Endometrial microvascular endothelial cells (primary cell): Measurements from ENCODE around the gene LGALS9. TPM values are rescaled to one million over a fixed set of nuclear protein-coding genes. Genes with fewer than 3 reads are reported as not detected.
"Not testable (repeated sequence)": the region's sequence is repeated elsewhere in the genome, so short reads cannot be mapped to it uniquely, and the experiment has no call there.

Experiments
- in situ Hi-C: cut with HindIII; loops from 2 replicates; pipeline ENCODE4 v1.10.0; 2017; ENCODE audit warnings: low sequenced_read_pairs, low pct_unique_long_range_greater_than_20kb; ENCODE audit errors: inconsistent ontology term
- total RNA-seq: library from RNA; depleted of rRNA; stranded (reverse); fragments of >200 nt; gene quantifications from one replicate; pipeline ENCODE4 v1.2.3, GENCODE V29; 2015; ENCODE audit errors: inconsistent ontology term

The LGALS9 gene
- total RNA-seq, 1 donor from 2014 or later = 99.8 TPM

DNA sequence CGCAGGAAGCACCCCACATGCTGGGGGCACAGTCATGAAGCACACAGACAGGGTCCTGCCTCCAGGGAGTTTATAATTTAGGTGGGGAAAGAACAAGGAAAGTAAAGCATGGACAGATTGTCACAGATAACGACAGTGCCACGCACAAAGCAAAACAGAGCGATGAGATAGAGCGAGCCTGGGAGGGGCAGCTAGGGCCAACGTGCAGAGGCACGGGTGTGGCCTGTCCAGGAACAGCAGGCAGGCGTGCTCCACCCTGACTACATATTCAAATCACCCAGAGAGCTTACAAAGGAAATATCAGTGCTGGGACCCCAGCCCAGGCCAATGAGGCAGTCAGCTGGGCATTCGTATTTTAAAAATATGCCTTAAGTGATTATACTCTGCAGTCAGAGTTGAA lies 16.8 kb downstream of the LGALS9 start:
- in situ Hi-C loops = no loop called here

DNA sequence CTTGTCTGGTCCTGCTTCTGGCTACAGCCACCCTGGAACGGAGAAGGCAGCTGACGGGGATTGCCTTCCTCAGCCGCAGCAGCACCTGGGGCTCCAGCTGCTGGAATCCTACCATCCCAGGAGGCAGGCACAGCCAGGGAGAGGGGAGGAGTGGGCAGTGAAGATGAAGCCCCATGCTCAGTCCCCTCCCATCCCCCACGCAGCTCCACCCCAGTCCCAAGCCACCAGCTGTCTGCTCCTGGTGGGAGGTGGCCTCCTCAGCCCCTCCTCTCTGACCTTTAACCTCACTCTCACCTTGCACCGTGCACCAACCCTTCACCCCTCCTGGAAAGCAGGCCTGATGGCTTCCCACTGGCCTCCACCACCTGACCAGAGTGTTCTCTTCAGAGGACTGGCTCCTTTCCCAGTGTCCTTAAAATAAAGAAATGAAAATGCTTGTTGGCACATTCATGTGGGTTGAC lies 18.2 kb downstream of the LGALS9 start:
- in situ Hi-C loops = not testable (repeated sequence)

DNA sequence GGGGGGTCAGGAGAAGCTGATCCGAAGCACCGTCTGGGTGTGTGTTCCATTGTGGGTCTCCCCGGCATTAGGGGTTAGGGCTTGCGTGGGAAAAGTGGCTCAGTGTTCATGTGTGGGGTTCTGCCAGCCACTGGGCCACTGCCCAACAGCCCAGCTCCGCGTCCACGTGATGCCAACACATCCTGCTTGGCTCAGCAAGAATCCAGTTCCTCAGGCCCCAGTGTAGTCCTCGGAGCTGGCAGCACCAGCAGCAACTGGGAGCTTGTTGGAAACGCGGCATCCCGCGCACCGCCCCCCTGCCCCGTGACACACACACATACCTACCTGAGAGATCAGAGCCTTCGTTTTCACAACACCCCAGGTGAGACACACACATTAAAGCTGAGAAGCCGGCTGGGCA lies 18.9 kb downstream of the LGALS9 start:
- in situ Hi-C loops = no loop called here

DNA sequence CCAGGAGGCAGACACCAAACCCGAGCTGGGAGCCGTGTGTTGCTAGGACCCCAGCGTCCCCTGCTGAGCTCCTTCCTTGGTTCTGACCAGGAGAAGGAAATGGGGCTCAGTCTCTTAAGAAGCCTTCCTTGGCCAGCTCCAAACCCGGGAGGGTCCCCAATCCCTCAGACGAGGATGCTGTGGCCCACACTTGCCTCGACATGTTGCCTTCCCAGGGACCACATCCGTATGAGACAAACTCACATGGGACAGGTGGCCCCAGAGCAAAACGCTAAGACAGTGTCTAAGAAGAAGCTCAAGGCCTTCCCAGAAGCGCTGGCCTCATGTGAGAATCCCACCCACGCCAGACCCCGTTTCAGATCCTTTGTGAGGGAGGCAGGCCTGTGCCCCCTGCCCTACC lies 19.8 kb downstream of the LGALS9 start:
- in situ Hi-C loops = no loop called here

DNA sequence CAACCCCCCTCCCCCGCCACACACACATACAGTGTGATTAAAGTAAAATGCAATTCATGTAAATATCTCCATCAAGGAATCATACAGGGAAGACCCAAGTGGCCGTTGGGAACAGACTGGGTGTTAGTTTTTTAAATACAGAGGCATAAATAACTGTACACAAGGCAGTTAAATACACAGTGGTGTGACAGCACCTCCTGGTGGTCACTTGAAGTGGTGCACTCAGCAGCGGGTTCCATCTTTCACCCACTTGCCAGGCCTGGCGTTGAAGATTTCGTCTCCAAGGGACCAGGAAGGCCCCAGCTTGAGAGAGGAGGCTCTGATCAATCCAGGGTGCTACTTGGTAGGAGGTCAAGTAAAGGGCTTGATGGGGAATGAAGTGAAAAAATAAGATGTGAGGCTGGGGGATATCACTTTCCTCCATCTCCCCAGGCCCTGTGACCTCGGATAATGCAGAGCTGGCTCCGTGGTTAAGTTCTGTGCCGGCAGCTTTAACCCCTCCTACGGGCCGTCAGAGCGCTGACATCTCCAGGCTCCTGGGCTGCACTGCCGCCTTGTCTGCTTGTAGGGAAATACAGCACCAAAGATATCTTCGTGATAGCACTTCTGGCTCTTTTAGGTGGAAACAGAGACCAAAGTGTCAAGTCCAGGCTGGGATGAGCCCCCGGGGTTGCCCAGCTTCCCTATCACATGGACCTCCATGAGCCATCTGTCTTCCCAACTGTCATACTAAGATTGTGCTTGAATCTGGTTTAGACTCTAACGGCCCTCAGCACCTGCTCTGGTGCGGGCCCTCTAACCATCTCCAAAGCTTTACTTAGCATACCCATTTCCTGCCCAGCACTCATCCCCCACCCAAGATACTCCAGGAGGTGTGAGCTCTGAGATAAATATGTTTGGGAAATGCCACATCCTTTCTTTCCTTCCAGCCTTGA lies 20.7 kb downstream of the LGALS9 start:
- in situ Hi-C loops = no loop called here

DNA sequence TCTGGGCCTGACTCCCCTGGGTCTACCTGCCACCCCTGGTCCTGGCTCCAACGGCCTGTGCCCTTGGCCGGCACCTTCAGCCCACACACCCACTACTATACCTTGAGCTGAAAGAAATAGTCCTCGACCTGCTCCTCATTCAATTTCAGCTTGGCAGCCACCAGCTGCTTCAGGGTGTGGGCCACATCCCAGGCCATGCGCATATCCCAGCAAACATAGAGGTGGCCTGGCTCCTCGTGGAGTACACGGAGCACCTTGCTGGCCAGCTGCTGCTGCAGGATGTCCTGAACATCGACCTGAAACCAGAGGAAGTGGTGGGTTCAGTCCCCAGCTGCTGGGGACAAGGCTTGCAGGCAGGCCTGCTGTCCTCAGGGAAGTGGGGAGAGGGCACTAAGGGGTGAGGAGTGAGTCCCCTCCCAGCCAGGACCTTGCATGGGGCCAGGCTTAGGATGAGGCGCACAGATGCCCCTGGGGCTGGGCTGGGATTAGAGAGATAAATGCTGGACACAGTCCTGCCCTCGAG lies 22.5 kb downstream of the LGALS9 start:
- in situ Hi-C loops = not testable (repeated sequence)

DNA sequence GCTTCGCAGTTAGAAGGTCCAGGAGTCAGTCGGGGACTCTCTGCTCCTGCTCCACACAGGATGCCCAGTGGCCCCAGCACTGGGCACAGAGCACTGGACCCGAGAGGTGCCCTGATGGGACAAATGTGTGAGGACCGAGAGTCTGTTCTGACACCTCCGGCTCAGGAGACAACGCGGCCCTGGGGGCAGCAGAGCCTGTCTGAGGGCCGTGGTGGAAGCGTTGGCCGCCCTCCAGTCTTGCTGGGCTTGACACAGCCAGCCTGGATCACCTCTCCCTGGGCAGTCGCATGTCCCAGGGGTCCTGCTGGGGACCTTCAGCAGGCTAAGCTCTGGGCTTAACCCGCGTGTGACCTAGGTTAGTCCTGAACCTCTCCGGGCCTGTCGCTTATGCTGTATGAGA lies 23.1 kb downstream of the LGALS9 start:
- in situ Hi-C loops = no loop called here

DNA sequence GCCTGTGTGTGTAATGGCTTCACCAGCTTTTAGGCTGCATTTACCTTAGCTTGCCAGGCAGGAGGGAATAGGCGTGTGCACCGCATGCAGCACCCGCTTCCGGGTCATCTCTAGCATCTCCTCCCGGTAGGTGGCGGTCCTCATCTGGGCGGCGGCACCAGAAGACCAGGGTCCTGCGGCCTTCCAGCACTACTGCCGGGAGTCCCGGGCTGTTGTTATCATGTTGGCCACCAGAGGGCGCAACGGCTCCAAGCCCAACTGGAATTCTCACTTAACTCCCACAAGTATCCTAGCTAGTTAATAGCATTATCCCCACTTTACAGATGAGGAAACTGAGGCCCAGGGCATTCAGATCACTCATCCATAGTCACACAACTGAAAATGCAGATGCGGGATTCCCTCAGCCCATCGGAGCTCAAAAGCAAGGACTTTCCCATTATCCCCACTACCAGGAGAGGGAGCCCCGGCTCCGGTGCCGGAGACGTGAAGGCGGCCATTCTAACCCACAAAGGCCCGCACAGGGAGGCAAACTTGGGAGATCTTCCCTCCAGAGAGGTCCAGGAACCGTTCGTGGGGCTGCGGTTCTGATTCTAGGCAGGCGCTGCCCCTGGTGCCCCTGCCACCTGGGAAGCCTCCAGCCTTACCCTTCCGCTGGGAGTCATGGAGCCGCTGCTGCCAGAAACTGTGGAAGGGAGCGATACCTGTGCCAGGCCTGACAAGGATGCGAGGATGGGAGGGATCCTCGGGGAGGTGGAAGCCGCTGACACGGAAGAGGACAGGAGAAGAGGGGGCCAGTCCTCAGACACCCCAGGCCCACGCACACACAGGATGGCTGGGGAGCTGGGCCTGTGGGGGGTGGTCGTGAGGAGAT lies 23.9 kb downstream of the LGALS9 start:
- in situ Hi-C loops = no loop called here

DNA sequence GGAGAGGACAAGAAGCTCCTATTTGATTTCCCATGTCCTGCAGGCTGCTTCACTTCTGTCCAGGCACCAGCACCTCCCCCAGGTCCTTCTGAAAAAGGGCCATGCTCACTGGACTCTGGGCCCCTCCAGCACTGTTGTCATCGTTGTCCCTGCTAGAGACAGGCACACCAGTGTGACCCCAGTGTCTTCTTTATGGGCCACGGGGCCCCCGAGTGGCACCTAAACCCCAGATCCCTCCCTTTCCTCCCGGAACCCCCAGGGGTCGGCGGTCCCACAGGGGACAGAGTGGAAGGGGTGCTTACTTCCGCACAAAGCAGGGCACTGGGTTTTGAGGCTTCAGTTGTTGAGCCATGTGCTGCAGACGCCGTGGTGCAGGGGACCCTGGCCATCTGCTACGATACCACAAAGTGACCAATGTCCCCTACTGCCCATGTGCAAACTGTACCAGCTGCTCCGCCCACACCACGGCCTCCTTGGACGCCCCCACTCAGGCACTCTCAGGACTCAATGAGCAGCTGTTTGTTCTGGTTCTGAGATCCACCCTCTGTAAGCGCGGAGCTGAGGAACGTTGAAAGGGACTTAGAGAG lies 24.6 kb downstream of the LGALS9 start:
- in situ Hi-C loops = not testable (repeated sequence)

DNA sequence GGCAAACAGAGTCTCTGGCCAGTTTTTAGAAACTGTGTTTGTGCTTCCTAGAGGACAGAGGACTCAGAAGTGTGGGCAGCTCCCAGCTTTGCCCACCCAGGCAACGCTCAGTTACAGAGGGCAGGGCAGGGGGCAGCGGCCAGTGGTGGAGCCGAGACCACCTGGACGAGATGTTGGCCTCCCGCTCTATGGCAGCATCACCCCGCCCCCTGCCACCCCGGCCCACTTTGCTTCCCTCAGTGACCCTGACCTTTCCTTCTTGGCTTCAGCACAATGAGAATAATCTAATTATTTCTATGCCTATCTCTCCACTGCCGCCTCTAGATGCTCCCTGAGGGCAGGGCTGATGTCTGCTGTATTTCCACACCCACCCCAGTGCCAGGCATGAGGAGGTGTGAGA lies 25.6 kb downstream of the LGALS9 start:
- in situ Hi-C loops = not testable (repeated sequence)

DNA sequence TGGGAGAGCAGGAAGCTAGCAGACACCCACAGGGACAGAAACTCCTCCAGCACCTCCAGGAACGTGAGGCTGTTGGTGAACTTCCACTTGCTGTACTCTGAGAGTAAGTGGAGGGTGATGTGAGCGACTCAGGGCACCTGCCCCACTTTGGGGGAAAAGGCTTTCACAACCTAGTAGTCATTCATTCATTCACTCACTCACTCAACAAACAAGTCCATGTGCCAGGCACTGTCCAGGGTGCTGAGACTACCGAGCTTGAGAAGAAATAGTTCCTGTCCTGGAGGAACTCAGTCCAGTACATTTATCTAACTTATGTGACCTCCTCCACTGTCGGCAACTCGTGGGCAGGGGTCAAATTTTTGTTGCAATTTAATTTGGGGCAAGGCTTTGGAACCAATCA lies 26.6 kb downstream of the LGALS9 start:
- in situ Hi-C loops = no loop called here

DNA sequence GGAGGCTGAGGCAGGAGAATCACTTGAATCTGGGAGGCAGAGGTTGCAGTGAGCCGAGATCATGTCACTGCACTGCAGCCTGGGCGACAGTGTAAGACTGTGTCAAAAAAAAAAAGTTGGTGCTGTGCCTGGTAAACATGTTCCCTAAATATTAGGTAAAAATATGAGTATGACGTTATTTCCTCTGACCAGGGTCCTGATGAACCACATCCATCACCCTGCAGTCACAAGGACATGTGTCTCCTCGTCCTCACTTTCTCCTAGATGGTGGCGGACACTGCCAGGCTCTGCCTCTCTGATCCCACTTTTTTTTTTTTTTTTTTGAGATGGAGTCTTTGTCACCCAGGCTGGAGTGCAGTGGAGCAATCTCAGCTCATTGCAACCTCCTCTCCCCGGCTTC lies 28.7 kb downstream of the LGALS9 start:
- in situ Hi-C loops = no loop called here

DNA sequence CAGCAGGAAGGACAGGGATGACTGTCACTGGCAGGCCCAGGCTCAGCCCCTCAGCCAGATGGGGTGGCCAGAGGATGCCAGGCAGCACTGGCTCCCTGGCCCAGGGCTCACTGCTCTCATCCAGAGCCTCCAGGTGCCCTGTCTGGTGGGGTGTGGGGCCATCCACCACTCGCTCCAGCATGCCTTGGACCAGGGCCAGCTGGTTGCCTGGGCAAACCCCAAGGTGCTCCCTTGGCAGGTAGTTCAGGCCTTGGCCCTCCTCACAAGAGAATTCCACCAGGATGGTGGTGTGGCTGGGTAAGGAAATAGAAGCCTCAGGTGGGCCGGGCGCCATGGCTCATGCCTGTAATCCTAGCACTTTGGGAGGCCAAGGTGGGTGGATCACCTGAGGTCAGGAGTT lies 29.4 kb downstream of the LGALS9 start:
- in situ Hi-C loops = no loop called here

DNA sequence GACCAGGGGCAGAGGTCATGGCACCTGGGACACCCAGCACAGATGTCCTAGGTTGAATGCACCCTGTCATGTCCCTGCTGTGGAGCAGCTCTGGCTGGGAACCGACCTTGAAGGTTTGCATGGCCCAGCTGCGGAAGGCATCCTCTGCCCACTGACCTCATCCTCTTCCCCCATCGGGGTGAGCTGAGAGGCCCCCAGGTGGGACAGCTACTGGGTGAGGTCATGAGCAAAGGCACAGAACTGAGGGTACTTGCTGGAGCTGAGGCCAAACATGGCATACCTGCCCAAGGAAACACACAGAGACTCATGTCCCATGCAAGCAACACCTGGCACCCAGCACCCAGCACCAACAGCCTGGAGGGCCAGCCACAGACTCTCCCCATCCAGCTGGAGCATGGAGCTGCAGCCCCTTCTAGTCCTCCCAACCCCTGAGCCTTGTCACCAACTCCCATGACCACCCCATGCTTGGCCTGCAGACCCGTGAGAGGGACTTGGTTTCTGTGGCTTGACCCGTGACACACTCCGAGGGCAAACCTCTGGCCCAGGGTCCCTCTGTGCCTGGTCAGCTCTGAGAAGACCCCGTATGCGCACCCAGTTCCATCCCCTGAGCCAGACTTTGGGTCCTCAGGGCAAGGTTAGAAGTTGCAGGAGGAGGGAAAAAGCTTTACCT lies 33.1 kb downstream of the LGALS9 start:
- in situ Hi-C loops = no loop called here

DNA sequence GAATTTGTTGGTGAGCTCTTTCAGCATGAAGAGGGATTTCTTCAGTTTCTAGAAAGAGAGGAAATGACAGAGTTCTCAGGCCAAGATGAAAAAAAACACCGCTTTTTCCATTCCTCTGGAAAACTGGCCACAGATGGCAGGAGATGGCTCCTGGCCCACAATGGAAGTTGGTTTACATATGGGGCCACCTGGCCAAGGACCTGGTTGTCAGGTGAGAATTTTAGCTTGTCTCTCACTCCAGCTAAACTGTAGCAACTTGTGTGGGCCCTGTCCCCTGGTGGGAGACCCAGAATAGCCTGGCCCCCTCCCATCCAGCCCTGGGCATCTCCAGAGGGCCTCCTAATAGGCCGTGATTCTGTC lies 33.6 kb downstream of the LGALS9 start:
- in situ Hi-C loops = no loop called here

DNA sequence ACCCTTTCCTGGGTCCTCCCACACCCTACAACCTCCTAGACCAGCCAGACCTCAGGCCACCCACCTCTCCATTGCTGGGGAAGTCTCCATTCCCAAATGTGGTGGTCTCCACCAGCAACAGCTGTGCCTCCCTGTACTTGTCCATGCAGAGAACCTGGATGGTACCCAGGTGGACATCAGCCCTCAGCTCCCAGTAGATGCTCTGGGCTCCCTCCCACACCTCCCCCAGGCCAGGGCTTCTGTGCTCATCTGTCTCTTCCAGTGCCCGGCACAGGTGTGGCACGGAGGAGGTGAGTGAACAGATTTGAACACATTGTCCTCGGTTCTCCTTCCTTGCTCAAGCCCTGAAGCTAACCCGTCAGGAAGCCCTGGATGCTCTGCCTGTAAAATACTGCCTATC lies 34.6 kb downstream of the LGALS9 start:
- in situ Hi-C loops = no loop called here

DNA sequence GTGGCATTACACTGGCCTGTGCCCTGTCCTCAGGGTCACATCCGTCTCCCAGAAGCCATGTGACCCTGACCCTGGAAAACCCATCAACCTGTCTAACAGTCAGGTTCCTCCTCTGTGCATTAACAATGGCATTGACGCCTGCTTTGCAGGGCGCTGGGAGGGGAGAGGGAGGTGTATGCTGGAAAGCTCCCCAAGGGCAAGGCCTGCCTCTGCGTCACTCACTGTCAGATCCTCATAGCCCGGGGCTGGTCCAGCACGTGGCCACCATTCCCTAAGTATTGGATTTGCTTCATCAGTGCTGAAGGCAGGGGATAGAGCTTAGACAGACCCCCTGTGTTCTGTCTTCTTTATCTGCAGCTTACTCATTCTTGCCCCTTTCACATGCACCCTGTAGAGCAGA lies 35.3 kb downstream of the LGALS9 start:
- in situ Hi-C loops = not testable (repeated sequence)

DNA sequence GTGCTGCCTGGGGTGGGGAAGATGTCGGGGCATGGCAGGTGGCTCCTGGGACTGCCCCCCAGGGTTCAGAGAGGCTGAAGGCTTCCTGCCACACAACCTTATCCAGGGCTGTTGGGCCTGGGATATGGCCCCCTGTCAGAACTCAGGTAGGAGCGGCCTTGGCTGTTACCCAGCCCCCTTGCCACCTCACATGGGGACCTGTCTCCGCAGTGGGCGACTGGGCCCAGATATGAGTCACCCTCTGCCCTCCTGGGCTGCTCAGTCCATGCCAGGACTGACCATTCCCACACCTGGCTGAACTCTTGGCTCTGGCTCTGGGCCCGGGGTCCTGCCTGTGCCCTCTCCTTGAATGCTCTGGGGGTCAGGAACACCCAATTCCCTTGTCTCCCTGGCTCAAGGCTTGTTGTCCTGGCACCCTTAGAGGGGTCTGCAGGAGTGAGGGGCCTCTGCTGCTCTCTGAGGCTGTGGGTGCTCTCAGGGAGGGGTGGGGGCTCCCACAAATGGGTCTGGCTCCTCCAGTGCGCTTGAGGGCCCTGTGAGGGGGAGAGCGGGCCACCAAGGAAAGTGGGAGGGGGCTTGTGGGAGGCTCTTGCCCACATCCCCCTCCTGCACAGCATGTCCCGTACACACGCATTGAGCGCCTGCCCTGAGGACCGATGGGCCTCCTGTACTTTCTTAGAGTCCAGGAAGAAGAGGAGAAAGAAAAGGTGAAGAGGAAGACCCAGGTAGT lies 36.0 kb downstream of the LGALS9 start:
- in situ Hi-C loops = no loop called here
